Type B pancreatic cell (in vitro differentiated cells): Measurements from ENCODE around the gene ASXL1. TPM values are rescaled to one million over a fixed set of nuclear protein-coding genes. Genes with fewer than 3 reads are reported as not detected.

Experiments
- DNase-seq: peaks from one replicate; pipeline ENCODE4 v3.0.0; 2021; ENCODE audit warnings: mixed read lengths; ENCODE audit not compliant: unreplicated experiment; ENCODE audit errors: extremely low spot score
- H3K27ac Mint-ChIP-seq: 2 replicates; pipeline ENCODE4 v1.8.0; 2021; ENCODE audit warnings: mild to moderate bottlenecking, mixed read lengths
- H3K27me3 Mint-ChIP-seq: 2 replicates; pipeline ENCODE4 v1.8.0; 2021; ENCODE audit warnings: mixed read lengths
- H3K36me3 Mint-ChIP-seq: 2 replicates; pipeline ENCODE4 v1.8.0; 2021; ENCODE audit warnings: mixed read lengths
- H3K4me1 Mint-ChIP-seq: one replicate; pipeline ENCODE4 v1.8.0; 2021; ENCODE audit warnings: mixed read lengths; ENCODE audit not compliant: unreplicated experiment
- H3K4me3 Mint-ChIP-seq: 2 replicates; pipeline ENCODE4 v1.8.0; 2021; ENCODE audit warnings: mild to moderate bottlenecking, mixed read lengths
- H3K9me3 Mint-ChIP-seq: 2 replicates; pipeline ENCODE4 v1.8.0; 2021; ENCODE audit warnings: mixed read lengths
- CTCF ChIP-seq: fragments of 200-600 bp; sonication (generic); conservative IDR thresholded peaks from 2 replicates; pipeline ENCODE4 v1.5.0; 2021; ENCODE audit warnings: antibody characterized with exemption, mild to moderate bottlenecking
- total RNA-seq: library from RNA; stranded (reverse); gene quantifications from 2 replicates; pipeline ENCODE4 v1.2.1, GENCODE V29; 2021; ENCODE audit warnings: low replicate concordance

ASXL1 gene
- total RNA-seq, 1 donor from 2014 or later: 157 TPM

- Mint-ChIP-seq H3K27ac (no peak overlapping the region), H3K36me3 (peaks cover 11% of the 10 kb centered on the region), H3K4me3 (no peak overlapping the region), H3K4me1 (peaks cover 25% of the 10 kb centered on the region), H3K27me3 (no peaks in the 10 kb centered on the region), H3K9me3 (no peaks in the 10 kb centered on the region)
- no peak for TF ChIP-seq CTCF
- DNase-seq: no peak
Measured at GRCh38 chr20:32453467-32454163, 95.5 kb downstream of the ASXL1 start.

GRCh38 chr20:32454164-32455145 lies 96.3 kb downstream of the ASXL1 start:
- DNase-seq: no peak
- peaks cover 23% of the 10 kb centered on the region for H3K4me1 Mint-ChIP-seq
- H3K36me3 Mint-ChIP-seq: peaks cover 11% of the 10 kb centered on the region
- H3K4me3 Mint-ChIP-seq: no peak overlapping the region
- H3K9me3 Mint-ChIP-seq: no peaks in the 10 kb centered on the region
- TF ChIP-seq CTCF: no peak
- H3K27me3 Mint-ChIP-seq: no peaks in the 10 kb centered on the region
- no peak overlapping the region for H3K27ac Mint-ChIP-seq

GRCh38 chr20:32455171-32455900 lies 97.2 kb downstream of the ASXL1 start:
- no peak for TF ChIP-seq CTCF
- peak overlapping the region; percentile 36 for H3K27ac Mint-ChIP-seq
- H3K36me3 Mint-ChIP-seq: peaks cover 8% of the 10 kb centered on the region
- no peaks in the 10 kb centered on the region for H3K27me3 Mint-ChIP-seq
- H3K9me3 Mint-ChIP-seq: no peaks in the 10 kb centered on the region
- no peak overlapping the region for H3K4me3 Mint-ChIP-seq
- H3K4me1 Mint-ChIP-seq: peaks cover 14% of the 10 kb centered on the region
- DNase-seq: no peak

- no peak for TF ChIP-seq CTCF
- no peaks in the 10 kb centered on the region for H3K9me3 Mint-ChIP-seq
- no peak for DNase-seq
- no peaks in the 10 kb centered on the region for H3K27me3 Mint-ChIP-seq
- peaks cover 13% of the 10 kb centered on the region for H3K4me1 Mint-ChIP-seq
- H3K4me3 Mint-ChIP-seq: peak overlapping the region; percentile 83
- peaks cover 7% of the 10 kb centered on the region for H3K36me3 Mint-ChIP-seq
- H3K27ac Mint-ChIP-seq: no peak overlapping the region
Measured at GRCh38 chr20:32455901-32456701, 98.0 kb downstream of the ASXL1 start.
